K562 (cell line): Measurements from ENCODE around the gene TNFSF9. TPM values are rescaled to one million over a fixed set of nuclear protein-coding genes. Genes with fewer than 3 reads are reported as not detected.

Source experiments
- DPF2 ChIP-seq: fragments of 450-650 bp; IDR thresholded peaks from 2 replicates; pipeline ENCODE4 v1.6.1; 2016
- ETV6 ChIP-seq, 3 experiments: fragments of 150-350 bp in 1 of 3; sonication (generic) in 1 of 3; formaldehyde crosslinking in 1 of 3; IDR thresholded peaks; 2 replicates each; pipeline versions ENCODE4 v1.6.1 to v1.8.0; 2014 to 2022; ENCODE audit warnings: borderline replicate concordance in 2 of 3, low read depth in 2 of 3, antibody characterized with exemption in 1 of 3, low read length in 1 of 3, mild to moderate bottlenecking in 1 of 3, missing genetic modification reagents in 1 of 3
- FIP1L1 ChIP-seq: fragments of 200-400 bp; formaldehyde crosslinking; IDR thresholded peaks from 2 replicates; pipeline ENCODE4 v1.6.1; 2018; ENCODE audit warnings: mild to moderate bottlenecking, low read depth, low read length; ENCODE audit not compliant: poor library complexity, severe bottlenecking
- HMG20B ChIP-seq: fragments of 250-450 bp; sonication (Bioruptor Pico); IDR thresholded peaks from 2 replicates; pipeline ENCODE4 v1.5.0; 2021; ENCODE audit warnings: mild to moderate bottlenecking
- MCM3 ChIP-seq: fragments of 450-650 bp; IDR thresholded peaks from 2 replicates; pipeline ENCODE4 v1.6.1; 2016
- MYNN ChIP-seq, 2 experiments: sonication (generic); formaldehyde crosslinking in 1 of 2; IDR thresholded peaks; 2 replicates each; pipeline versions ENCODE4 v1.5.0 to v1.6.1; 2016 to 2020; ENCODE audit warnings: antibody characterized with exemption in 1 of 2, missing genetic modification reagents in 1 of 2
- NR3C1 ChIP-seq: sonication (generic); formaldehyde crosslinking; IDR thresholded peaks from 2 replicates; pipeline ENCODE4 v1.8.1; 2022; ENCODE audit warnings: missing genetic modification reagents
- OTX1 ChIP-seq: fragments of 450-650 bp; formaldehyde crosslinking; IDR thresholded peaks from 2 replicates; pipeline ENCODE4 v1.4.0; 2022; ENCODE audit warnings: mild to moderate bottlenecking
- RCOR1 ChIP-seq, 2 experiments: IDR thresholded peaks; 2 replicates each; pipeline ENCODE4 v1.6.1; 2012; ENCODE audit warnings: low read depth in 2 of 2, low read length in 2 of 2, borderline replicate concordance in 1 of 2, improper control_type of control experiment in 1 of 2
- RFX7 ChIP-seq: fragments of 250-450 bp; sonication (Bioruptor Pico); IDR thresholded peaks from 2 replicates; pipeline ENCODE4 v1.5.1; 2021; ENCODE audit warnings: mild to moderate bottlenecking
- TAF15 ChIP-seq: fragments of 200-400 bp; formaldehyde crosslinking; IDR thresholded peaks from 2 replicates; pipeline ENCODE4 v1.6.1; 2017; ENCODE audit warnings: mild to moderate bottlenecking, low read depth, low read length, moderate library complexity
- TGIF2 ChIP-seq: sonication (generic); formaldehyde crosslinking; IDR thresholded peaks from 2 replicates; pipeline ENCODE4 v1.8.1; 2022; ENCODE audit warnings: mild to moderate bottlenecking, missing genetic modification reagents, moderate library complexity
- ZFP36 ChIP-seq: fragments of 150-350 bp; IDR thresholded peaks from 2 replicates; pipeline ENCODE4 v1.6.1; 2018; ENCODE audit warnings: low read length, low read depth; ENCODE audit not compliant: partially characterized antibody
- ZNF445 ChIP-seq: fragments of 250-450 bp; sonication (Bioruptor Pico); IDR thresholded peaks from 2 replicates; pipeline ENCODE4 v1.4.0; 2020; ENCODE audit warnings: low read depth, mild to moderate bottlenecking, moderate library complexity
- polyA plus RNA-seq, 8 experiments: library from polyadenylated mRNA; depleted of rRNA in 4 of 8; stranded (reverse) in 5 of 8; unstranded in 3 of 8; fragments of >200 nt; fragmentation: Nextera tagmentation in 2 of 8; fragmentation: Illumina TruSeq in 1 of 8; extraction: Ambion mirVana in 2 of 8; extraction: Trizol in 1 of 8; gene quantifications; 2 replicates each; pipeline versions ENCODE4 v1.2.1 to v1.2.3, GENCODE V29; 2011 to 2014; ENCODE audit warnings: inconsistent platforms in 1 of 8, missing spikeins in 1 of 8
- total RNA-seq, 7 experiments: library from RNA; depleted of rRNA in 6 of 7; stranded (reverse); fragments of >200 nt in 6 of 7; fragmentation: Illumina TruSeq in 2 of 7; extraction: Trizol in 2 of 7; gene quantifications; 2 replicates each; pipeline versions ENCODE4 v1.2.1 to v1.2.3, GENCODE V29; 2011 to 2021; ENCODE audit warnings: low replicate concordance in 1 of 7
- TF ChIP-seq, protein P1 (sequence below): IDR thresholded peaks from 2 replicates; pipeline ENCODE4 v1.6.1; 2016; ENCODE audit warnings: missing genetic modification characterization, missing compliant biosample characterization
- TF ChIP-seq, protein P2 (sequence below): fragments of 450-650 bp; conservative IDR thresholded peaks from 2 replicates; pipeline ENCODE4 v1.6.1; 2016; ENCODE audit warnings: missing genetic modification characterization, low read depth, mild to moderate bottlenecking, missing compliant biosample characterization, moderate library complexity
- TF ChIP-seq, protein P3 (sequence below): sonication (generic); formaldehyde crosslinking; IDR thresholded peaks from 2 replicates; pipeline ENCODE4 v1.8.1; 2023; ENCODE audit warnings: mild to moderate bottlenecking, missing genetic modification reagents
- TF ChIP-seq, protein P4 (sequence below): IDR thresholded peaks from 3 replicates; pipeline ENCODE4 v1.6.1; 2011; ENCODE audit warnings: borderline replicate concordance, mild to moderate bottlenecking, moderate library complexity; ENCODE audit not compliant: insufficient read length; ENCODE audit errors: extremely low read depth
- TF ChIP-seq, protein P5 (sequence below): fragments of 450-650 bp; formaldehyde crosslinking; IDR thresholded peaks from 2 replicates; pipeline ENCODE4 v1.4.0; 2022; ENCODE audit warnings: missing genetic modification characterization

Gene TNFSF9
- total and polyA plus RNA-seq, 9 of the 15 experiments (the other 6 are each of a cell fraction or from before 2014, with no cell fraction given) = 1.4 to 17.9 (median 6.5) TPM

DNA sequence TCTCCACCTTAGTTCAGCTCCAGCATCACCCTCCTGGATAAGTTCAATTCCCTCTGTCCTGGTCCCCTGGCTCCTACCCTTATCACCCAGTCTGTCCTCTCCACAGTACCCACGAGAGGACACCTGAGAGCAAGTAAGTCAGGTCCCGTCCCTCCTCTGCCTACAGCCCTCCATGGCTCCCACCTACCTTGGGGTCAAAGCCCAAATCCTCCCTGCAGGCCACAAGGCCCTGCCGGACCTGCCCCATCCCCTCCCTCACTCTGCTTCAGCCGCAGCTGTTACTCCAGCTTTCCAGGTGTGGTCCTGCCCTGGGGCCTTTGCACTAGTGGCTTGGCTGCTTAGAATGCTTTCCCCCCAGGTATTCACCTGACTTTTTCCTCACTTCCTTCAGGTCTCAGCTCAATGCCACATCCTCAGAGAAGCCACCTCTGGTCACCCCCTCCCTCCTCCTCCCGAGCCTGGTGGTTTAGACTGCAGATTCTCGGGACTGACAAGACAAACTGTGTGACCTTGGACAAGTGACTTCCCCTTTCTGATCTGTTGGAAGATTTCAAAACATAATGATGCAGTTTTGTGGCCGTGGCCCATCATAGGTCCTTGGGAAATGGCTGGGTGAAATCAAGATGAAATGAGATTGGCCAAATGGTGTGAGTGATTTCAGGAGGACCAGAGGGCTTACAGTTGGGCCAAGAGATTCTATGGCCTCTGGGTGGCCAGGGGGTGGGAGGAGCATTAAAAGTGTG is 32.4 kb upstream of the TNFSF9 start (continued):
- TF ChIP-seq TAF15 = no peak
- TF ChIP-seq ZFP36 = peak; percentile 71
- no peak for TF ChIP-seq DPF2
- TF ChIP-seq ETV6 (IDR thresholded peaks at IDR 0.05; ENCODE audit: borderline replicate concordance in 1 of 2, low read depth in 2 of 2, low read length in 1 of 2) = no peak
- no peak for TF ChIP-seq ETV6 (CRISPR knock-in tag; IDR thresholded peaks at IDR 0.05; ENCODE audit: borderline replicate concordance)
- 0 out of 4 replicates have a peak, but pooled peaks of 1 of the 2 experiments have one; percentile 18 for TF ChIP-seq RCOR1 (IDR thresholded peaks at IDR 0.05; ENCODE audit: borderline replicate concordance in 1 of 2, low read depth in 2 of 2, low read length in 2 of 2)
- TF ChIP-seq, protein P1, sequence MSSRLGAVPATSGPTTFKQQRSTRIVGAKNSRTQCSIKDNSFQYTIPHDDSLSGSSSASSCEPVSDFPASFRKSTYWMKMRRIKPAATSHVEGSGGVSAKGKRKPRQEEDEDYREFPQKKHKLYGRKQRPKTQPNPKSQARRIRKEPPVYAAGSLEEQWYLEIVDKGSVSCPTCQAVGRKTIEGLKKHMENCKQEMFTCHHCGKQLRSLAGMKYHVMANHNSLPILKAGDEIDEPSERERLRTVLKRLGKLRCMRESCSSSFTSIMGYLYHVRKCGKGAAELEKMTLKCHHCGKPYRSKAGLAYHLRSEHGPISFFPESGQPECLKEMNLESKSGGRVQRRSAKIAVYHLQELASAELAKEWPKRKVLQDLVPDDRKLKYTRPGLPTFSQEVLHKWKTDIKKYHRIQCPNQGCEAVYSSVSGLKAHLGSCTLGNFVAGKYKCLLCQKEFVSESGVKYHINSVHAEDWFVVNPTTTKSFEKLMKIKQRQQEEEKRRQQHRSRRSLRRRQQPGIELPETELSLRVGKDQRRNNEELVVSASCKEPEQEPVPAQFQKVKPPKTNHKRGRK (tag) = no peak
- TF ChIP-seq OTX1 (CRISPR knock-in tag) = no peak
- TF ChIP-seq, protein P2, sequence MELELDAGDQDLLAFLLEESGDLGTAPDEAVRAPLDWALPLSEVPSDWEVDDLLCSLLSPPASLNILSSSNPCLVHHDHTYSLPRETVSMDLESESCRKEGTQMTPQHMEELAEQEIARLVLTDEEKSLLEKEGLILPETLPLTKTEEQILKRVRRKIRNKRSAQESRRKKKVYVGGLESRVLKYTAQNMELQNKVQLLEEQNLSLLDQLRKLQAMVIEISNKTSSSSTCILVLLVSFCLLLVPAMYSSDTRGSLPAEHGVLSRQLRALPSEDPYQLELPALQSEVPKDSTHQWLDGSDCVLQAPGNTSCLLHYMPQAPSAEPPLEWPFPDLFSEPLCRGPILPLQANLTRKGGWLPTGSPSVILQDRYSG (tag) = no peak
- no peak for TF ChIP-seq TGIF2 (CRISPR knock-in tag)
- TF ChIP-seq, protein P3, sequence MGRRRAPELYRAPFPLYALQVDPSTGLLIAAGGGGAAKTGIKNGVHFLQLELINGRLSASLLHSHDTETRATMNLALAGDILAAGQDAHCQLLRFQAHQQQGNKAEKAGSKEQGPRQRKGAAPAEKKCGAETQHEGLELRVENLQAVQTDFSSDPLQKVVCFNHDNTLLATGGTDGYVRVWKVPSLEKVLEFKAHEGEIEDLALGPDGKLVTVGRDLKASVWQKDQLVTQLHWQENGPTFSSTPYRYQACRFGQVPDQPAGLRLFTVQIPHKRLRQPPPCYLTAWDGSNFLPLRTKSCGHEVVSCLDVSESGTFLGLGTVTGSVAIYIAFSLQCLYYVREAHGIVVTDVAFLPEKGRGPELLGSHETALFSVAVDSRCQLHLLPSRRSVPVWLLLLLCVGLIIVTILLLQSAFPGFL = no peak
- no peak for TF ChIP-seq ZNF445 (CRISPR knock-in tag)
- TF ChIP-seq HMG20B (CRISPR knock-in tag) = no peak
- TF ChIP-seq MCM3 = no peak
- TF ChIP-seq, protein P4, sequence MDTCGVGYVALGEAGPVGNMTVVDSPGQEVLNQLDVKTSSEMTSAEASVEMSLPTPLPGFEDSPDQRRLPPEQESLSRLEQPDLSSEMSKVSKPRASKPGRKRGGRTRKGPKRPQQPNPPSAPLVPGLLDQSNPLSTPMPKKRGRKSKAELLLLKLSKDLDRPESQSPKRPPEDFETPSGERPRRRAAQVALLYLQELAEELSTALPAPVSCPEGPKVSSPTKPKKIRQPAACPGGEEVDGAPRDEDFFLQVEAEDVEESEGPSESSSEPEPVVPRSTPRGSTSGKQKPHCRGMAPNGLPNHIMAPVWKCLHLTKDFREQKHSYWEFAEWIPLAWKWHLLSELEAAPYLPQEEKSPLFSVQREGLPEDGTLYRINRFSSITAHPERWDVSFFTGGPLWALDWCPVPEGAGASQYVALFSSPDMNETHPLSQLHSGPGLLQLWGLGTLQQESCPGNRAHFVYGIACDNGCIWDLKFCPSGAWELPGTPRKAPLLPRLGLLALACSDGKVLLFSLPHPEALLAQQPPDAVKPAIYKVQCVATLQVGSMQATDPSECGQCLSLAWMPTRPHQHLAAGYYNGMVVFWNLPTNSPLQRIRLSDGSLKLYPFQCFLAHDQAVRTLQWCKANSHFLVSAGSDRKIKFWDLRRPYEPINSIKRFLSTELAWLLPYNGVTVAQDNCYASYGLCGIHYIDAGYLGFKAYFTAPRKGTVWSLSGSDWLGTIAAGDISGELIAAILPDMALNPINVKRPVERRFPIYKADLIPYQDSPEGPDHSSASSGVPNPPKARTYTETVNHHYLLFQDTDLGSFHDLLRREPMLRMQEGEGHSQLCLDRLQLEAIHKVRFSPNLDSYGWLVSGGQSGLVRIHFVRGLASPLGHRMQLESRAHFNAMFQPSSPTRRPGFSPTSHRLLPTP = no peak
- TF ChIP-seq, protein P5, sequence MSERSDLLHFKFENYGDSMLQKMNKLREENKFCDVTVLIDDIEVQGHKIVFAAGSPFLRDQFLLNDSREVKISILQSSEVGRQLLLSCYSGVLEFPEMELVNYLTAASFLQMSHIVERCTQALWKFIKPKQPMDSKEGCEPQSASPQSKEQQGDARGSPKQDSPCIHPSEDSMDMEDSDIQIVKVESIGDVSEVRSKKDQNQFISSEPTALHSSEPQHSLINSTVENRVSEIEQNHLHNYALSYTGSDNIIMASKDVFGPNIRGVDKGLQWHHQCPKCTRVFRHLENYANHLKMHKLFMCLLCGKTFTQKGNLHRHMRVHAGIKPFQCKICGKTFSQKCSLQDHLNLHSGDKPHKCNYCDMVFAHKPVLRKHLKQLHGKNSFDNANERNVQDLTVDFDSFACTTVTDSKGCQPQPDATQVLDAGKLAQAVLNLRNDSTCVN (CRISPR knock-in tag) = no peak
- no peak for TF ChIP-seq MYNN (IDR thresholded peaks at IDR 0.05)
- TF ChIP-seq MYNN (CRISPR knock-in tag; IDR thresholded peaks at IDR 0.05) = no peak
- TF ChIP-seq FIP1L1 = no peak
- no peak for TF ChIP-seq RFX7 (CRISPR knock-in tag)
- no peak for TF ChIP-seq NR3C1 (CRISPR knock-in tag)
